ENCODE measurements around the gene POLR3H. TPM values are rescaled to one million over a fixed set of nuclear protein-coding genes. Genes with fewer than 3 reads are reported as not detected.

Gene POLR3H
- 15.5 and 19.3 TPM in 2 replicates for total RNA-seq

GRCh38 chr22:41543854-41544670, at the start of gene POLR3H:
TSS of gene POLR3H (minus strand) at chr22:41544470. CDS start at chr22:41544101, 369 bp downstream.

GRCh38 chr22:41589391-41590241, 45.3 kb upstream of the POLR3H start, which contains the start of gene PMM1:
TSS of gene PMM1 (minus strand) at chr22:41589840. CDS start at chr22:41589805, 35 bp downstream.

Other genes starting within 250 kb of the POLR3H start
- 38.8 and 44.1 TPM in 2 replicates for gene ZC3H7B, start 242.9 kb downstream of the POLR3H start, total RNA-seq
- gene TEF, start 162.5 kb downstream of the POLR3H start, total RNA-seq = 15.1 and 15.4 TPM in 2 replicates
- gene TOB2, start 97.7 kb downstream of the POLR3H start, total RNA-seq = 13.4 and 19.0 TPM in 2 replicates
- gene PHF5A, start 75.8 kb downstream of the POLR3H start, total RNA-seq = 58.5 and 86.0 TPM in 2 replicates
- gene ACO2, start 75.4 kb downstream of the POLR3H start, total RNA-seq = 80.8 and 84.9 TPM in 2 replicates
- gene CSDC2, start 16.5 kb upstream of the POLR3H start, total RNA-seq = 1.4 and 2.7 TPM in 2 replicates
- gene PMM1, start 45.4 kb upstream of the POLR3H start, total RNA-seq = 34.9 and 36.0 TPM in 2 replicates
- 9.5 and 12.2 TPM in 2 replicates for gene DESI1, start 76.6 kb upstream of the POLR3H start, total RNA-seq
- 344 and 555 TPM in 2 replicates for gene XRCC6, start 76.8 kb upstream of the POLR3H start, total RNA-seq
- 86.2 and 88.6 TPM in 2 replicates for gene SNU13, start 144.4 kb upstream of the POLR3H start, total RNA-seq
- 1.5 and 2.1 TPM in 2 replicates for gene MEI1, start 155.0 kb upstream of the POLR3H start, total RNA-seq

All from uterine smooth muscle cell (primary cell).